ENCODE measurements around the gene PARP1.

Gene PARP1

DNA sequence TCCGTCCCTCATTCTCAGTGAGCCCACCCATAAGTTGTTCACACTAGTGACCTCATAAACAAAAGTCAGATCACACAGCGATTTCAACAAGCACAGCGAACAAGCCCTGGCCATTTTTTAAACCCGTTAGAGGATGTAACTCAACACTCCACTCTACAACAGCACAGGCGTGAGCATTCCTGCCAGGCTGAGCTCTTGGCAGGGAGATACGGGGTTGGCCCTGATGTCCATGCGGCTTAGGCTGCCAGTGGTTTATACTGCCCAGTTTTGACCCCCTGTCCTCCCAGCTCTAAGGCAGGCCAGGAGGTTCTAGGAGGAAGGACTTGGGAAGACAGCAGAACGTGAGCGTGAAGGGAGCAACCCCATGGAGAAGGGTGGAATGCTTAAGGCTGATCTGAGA lies 35.0 kb downstream of the PARP1 start:
- no peak for DNase-seq

DNA sequence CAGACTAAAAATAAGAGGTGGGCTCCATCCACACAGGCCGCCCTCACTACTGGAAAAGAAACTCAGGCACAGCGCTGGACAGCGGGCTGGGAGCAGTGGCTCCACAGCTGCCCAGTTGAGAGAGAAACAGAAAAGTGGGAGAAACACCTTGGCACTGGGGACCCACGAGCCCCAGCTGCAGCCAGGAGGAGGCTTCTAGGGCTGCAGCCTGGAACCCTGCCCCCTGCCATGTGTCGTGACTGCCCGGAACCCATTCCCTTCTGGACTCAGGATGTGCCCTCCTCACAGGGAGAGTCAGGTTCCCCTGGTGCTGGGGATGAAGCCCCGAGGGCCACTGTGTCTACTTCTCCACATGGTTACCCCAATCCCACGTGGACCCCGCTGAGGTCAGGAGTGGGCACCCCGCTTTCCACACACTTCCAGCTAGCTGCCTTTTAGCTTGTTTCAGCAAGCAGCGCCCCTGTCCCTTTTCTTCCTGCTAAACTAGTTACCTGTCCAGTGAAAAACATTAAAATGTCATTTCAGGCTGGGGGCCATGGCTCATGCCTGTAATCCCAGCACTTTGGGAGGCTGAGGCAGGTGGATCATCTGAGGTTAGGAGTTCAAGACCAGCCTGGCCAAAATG lies 35.9 kb downstream of the PARP1 start:
- no peak for DNase-seq

DNA sequence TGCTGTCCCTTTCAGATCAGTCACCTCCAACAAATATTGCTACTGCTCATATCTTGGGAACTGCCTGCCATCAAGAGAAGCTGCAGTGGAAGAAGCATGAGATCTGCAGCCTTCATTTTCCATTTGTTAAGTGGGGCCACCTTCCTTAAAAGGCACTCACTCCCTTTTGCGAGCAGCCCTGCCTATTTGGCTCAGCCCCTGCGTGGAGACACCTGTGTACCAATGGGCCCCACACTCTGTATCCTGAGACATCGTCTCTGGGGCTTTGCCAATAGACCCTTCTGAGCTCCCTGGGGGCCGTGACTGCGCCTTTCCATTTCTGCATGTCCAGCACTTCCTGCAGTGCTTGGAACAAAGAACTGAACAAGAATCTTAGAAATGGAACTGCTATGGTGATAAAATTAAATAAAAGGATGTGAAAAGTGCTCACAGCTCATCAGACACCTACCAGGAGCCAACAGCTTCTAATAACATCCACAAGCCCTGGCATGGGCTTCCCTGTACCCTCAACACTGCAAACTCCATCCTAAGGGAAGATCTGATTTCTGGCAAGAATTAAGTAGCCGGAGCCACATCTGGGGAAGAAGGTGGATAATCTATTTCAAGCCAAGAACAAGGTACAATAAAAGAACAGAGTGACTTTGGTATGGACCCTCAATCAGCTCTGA lies 36.7 kb downstream of the PARP1 start:
- DNase-seq, result no peak

DNA sequence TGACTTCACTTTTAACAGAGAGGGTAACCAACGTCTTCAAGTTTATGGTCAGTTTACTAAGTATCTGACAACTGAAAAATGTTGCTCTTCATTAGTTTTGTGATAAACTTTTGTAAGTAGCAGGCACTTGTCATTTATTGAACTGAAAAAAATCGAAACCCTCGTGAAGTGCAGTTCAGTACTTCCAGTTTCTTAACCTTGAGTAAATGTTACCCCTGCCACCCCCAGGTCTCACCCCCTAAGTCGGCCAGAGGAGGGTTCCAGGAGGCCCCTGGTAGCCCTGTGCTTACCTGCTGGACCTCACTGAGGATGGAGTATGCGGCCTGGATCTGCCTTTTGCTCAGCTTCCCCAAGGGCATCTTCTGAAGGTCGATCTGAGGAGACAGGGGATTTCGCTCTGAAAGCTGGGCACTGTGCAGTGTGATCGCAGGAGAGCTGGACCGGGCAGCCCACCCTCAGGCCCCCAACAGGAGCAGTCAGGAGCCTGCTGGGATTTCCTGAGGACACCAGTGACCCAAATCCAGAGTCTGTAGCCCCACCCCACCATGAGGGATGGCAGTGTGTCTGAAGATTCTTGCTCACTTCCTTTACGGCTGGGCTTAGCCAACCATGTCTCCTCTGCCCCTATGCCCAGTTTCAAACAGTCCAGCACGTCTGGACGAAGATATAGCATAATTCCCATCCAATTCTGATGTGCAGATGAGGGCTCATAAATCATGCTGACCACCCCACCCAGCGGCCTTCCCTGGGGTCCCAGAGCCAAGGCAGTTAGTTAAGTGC lies 37.6 kb downstream of the PARP1 start:
- DNase-seq, result no peak

DNA sequence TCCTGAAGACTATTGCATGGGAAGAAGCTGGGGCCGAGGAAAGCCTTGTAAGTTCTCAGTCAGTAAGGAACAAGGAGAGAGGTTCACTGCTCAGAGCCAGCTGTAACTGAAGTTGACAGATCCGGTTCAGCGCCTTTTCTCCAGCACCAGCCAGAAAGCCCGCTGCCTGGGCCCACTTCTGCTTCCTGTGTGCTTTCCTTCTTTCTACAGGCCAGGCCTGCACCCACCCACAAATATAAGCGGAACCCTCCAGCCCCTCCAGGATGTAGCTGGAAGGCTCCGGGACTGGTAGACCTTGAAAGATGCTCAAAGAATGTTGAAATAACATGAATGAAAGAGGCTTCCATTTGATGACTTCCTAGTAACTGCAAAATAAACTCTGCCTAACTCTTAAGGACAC lies 38.8 kb downstream of the PARP1 start:
- DNase-seq, result no peak

DNA sequence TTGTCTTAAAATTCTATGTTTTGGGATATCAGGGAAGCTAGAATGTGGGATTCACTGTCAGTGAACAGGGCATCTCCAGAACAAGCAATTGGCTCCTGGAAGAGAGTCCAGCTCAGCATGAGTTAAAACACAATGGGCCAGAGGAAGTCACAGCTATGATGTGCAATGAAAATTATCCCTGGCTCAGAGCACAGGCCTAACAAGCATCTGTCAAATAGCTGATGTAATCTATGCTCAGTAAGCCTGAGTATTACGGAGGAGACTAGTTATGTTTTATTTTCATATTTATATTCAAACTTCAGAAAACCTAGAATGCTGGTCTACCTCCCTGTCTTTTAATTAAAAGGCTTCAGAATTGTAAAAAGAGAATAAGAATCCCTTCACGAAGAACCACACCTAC lies 41.6 kb downstream of the PARP1 start:
- no peak for DNase-seq

DNA sequence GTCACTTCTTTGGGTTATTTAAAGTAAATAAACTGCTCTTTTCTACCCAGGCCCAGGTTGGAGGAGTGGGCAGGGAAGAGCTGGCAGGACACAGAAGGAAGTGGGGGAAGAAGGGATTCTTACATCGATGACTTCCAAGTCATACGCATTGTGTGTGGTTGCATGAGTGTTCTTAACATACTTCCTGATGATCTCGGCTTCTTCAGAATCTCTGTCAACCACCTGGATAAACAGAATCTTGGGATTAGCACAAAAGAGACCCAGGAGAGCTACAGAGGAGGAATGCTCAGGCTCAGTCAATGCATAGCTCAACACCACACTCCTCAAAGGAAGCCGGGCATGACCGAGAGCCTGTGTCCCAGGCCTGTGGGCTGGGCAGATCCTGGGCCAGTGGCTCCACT lies 42.1 kb downstream of the PARP1 start:
- no peak for DNase-seq

DNA sequence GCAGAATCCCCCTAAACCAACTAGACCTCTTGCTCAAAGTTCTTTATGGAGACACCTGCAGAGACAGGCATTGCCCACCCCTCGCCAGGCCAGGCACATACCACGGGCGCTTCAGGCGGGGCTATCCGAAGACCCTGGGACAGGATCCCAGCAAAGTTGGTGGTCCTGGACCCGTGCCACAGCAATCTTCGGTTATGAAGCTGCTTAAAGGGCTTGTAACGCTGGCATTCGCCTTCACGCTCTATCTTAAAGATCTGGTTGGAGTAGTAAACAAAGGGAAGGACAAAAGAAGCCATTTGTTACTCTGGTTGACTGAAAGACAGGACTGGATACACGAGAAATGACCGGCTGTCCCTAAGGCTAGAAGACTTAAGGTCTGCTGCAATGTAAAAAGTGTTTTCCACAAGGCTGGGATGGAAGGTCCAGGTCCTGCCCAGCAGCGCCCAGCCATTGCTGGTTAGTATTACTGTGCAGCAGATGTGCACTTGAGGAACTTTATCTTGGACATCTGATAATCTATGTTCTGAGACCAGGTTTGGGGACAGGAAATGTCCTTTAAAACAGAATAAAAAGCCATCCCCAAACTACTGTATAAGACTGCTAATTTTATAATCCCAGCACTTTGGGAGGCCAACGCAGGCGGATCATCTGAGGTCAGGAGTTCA lies 42.9 kb downstream of the PARP1 start:
- DNase-seq, result no peak

DNA sequence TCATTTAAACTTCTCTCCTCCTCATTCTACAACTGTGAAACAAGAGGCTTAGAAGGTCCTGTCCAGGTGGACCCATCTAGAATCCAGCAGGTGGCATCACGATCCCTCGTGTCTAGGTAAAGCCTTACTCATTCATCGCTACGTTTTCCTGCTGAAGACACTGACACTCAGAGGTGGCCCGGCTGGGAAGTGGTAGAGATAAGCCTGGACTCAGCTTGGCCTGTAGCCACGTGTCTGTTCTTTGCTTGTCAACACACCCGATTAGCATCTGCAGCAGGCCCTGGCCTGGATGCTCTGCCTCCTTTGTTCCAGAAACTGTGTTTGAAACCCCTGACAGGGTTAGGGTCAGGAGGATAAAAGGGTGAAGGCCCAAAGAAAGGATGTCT lies 43.4 kb downstream of the PARP1 start:
- no peak for DNase-seq

DNA sequence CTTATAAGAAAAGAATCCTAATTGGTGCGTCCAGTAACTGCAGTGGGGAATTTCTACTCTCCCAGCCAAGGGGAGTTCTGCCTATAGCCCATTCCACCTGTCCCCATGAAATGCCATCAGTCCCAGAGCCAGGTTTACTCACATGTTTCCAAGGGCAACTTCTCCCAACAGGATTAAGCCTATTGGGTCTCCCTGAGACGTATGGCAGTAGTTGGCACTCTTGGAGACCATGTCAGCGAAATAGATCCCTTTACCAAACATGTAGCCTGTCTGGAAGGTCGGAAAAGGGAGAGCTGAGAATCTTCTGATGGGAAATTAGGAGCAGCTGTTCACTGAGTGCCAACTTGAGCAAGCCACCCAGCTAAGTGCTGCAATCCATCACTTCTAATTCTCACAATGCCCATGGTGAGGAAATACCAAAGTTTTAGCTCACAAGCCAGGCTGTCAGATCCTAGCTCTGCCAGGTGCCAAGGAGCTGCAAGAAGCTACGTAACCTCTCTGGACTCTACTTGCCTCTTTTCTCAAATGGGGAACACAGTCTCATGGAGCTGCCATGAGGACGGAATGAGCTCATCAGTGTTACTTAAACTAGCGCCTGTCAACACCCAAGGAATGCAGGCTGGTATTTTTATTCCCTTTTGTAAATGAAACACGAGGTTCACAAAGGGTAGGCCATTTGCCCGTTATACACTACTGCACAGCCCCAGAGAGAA lies 43.9 kb downstream of the PARP1 start:
- DNase-seq, result peak; percentile 14

DNA sequence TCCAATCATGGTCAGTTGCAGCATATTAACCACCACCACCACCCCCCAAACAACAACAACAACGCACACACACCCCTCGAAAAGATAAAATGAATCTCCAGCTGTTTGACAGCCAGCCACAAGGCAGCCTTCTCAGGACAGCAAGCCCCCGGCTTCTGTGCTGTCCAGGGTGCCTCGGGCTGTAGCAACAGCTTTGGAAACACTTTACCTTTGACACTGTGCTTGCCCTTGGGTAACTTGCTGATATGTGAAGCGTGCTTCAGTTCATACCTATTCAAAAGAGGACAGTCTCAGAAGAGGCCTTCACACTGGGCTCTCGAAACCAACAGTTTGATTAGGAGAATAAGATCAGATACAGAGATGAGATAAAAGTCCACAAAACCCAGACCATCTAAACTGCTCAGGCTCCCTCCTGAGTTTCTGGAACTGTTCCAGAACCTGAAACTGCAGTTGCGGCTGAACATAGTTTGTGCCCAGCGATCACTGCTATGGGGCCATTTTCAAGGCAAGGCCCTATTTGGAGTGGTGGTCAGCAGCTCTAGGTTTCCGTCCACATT lies 44.9 kb downstream of the PARP1 start:
- no peak for DNase-seq

DNA sequence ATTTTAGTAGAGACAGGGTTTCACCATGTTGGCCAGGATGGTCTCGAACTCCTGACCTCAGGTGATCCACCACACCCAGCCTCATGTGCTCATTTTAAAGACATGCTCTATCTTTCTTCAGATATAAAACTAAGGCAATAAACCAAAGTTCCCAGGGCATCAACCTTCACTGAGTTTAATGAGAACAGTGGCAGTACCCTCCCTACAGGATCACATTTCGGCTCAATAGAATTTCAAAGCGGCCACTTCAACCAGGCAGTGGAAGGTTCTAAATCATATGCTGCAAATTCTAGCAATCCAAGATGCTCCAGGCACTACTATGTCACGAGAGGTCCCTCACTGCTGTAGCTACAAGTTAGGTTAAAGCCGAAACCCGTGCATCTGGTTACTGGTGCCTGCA lies 45.5 kb downstream of the PARP1 start:
- DNase-seq, result no peak

DNA sequence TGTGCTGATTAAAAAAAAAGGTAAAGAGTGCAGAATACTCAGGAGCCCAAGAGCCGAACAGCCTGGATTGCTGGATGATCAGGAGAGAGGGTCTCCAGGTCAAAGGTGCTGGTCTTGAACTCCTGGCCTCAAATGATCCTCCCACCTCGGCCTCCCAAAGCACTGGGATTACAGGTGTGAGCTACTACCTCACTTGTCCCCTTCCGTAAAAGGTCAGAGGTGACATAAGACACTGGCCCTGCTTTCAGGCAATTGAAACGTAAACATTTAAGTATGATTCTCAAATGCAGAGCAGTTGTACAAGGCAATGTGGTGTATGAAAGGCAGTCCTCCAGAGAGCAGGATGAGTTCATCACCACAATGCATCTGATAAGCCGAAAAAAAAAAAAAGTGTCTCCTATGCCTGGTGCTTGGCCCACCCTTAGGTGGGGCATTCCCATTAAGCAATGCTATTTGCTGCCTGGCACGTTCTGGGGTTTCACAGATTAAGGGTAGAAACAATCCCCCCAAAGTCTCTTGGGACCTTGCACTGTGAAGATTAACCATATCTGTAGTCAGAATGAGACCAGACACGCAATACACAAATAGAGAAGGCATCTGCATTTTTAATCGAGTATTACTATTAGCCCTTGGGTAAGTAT lies 47.7 kb downstream of the PARP1 start:
- DNase-seq, result no peak

DNA sequence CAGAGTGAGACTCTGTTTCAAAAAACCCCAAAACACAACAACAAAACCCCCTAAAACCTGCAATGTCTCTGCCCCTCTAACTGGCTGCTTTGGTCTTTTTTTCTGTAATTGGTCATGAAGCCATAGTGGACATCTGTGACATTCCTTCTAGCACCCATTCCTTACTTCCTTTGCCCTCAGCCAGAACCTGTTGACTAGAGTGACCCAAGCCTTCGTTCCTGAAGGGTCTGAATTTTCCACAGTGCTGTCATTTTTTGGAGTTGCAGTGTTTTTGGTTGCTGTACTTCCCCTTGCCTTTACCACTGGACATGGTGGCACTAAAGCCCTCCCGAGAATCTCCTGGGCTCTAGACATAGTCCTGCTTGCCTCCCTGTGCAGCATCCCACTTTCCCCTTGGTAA lies 50.5 kb downstream of the PARP1 start:
- no peak for DNase-seq

DNA sequence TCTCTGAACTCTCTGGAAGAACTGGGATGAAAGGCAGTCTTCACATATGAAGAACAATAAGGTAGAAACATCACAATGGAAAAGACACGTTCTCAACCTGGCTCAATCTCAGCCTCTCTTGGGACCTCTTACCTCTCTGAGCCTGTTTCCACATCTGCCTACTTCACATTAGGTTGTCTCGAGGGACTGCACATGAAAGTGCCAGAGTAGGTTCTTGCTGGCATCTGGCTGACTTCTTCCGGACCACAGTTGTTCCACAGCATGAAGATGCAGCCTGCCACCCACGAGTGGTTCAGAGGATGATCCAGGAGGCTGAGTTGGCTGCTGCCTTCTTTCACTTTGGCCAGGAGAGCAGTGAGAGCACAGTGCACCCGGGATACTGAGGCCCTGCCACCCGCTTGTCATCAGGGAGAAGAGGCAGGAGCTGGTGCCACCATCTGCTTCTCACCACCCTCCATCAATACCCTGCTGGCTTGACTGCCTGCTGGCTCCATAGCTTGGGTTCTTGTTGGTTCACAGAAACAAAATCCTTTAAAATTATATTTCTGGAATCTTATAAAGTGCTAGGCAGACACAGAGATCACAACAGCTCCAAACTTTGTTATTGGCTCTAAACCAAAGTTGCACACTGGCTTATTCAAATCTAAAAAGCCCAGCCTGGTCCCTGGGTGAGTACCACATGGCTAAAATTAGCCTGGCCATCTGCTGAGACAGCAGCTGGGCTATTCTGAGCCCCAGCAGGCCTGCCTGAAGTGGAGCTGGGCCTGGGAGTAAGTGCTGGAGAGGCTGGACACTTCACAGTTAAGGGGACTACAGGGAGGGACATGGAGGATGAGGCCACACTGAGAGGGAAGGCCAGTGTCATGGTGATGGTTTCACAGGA lies 52.0 kb downstream of the PARP1 start:
- DNase-seq, result no peak

DNA sequence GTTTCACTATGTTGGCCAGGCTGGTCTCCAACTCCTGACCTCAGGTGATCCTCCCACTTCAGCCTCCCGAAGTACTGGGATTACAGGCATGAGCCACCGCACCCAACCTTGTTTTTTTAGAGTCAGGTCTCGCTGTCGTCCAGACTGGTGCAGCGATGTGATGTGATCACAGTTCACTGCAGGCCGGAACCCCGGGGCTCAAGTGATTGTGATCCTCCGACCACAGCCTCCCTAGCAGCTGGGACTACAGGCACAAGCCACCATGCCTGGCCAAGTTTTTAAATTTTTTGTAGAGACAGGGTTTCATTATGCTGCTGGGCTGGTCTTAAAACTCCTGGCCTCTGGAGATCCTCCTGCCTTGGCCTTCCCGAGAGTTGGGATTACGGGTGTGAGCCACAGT lies 52.9 kb downstream of the PARP1 start:
- no peak for DNase-seq

DNA sequence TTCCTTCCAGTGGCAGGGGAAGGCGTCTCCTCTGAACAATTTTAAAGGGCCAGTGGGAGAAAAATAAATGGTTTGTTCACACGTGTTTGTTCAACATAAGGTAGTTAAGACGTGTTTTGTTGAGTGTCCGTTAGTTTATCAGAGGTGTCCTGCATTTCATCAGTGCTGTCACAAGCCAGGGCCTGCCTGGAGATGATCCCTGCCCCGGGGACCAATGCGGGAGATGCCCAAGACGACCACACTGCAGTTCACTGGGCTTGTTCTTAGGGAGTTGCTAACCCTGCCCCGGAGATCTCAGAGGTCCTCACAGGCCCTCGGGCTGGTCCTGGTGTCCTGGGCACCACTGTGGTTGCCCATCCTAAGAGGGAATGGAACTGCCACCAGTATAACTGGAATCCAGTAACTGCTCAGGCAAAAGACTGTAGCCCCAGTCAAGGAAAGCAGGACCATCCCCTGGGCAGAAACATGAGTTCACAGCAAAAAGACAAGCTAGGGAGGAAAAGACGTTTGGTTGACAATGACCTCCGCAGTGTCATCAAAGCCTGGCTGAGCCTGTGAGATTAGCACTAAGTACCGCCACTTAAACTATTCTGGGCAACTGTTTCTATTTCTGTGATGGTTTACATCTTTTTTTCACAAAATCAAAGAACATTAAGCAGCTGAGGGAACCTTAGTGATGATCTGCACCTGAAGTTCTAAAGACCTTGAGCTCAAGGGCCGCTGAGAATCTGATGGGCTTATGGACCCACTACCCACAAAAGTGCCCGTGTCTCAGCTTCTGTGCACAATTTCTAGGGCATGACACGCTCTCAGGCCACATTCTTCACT lies 54.0 kb downstream of the PARP1 start:
- DNase-seq, result no peak

DNA sequence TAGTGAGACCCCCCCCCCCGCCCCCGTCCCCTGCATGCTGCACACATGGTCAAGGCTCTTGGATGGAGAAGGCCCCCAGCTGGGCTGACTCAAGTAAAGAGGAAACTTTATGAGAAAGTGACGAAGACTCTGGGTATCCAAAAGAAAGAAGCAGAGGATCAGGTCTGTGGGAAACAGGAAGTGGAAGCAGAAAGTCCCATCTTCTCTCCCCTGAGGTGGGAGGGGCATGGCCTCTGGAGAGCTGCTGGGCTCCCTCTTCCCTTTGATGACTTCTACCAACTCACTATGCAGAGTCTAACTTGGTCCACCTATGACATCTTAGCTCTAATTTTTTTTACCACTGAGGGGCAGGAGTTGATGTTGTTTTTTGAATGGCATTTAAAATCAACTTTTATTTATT lies 56.2 kb downstream of the PARP1 start:
- peak; percentile 72 for DNase-seq

DNA sequence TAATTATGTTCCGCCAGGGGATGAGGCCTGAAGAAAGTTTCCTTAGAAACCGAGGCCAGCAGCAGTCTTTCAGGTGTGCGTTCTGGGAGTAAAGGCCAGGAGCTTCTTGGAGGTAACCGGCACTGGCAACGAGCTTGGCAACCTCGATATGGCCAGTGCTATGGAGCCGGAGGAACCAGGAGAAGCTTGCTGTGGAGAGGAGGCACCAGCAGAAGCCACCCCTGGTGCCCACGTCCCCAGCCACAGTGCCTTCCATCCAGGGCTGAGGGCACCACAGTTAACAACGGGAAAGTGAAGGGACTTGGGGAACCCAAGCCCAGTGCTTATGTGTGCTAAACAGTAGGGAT lies 57.4 kb downstream of the PARP1 start:
- DNase-seq, result no peak

DNA sequence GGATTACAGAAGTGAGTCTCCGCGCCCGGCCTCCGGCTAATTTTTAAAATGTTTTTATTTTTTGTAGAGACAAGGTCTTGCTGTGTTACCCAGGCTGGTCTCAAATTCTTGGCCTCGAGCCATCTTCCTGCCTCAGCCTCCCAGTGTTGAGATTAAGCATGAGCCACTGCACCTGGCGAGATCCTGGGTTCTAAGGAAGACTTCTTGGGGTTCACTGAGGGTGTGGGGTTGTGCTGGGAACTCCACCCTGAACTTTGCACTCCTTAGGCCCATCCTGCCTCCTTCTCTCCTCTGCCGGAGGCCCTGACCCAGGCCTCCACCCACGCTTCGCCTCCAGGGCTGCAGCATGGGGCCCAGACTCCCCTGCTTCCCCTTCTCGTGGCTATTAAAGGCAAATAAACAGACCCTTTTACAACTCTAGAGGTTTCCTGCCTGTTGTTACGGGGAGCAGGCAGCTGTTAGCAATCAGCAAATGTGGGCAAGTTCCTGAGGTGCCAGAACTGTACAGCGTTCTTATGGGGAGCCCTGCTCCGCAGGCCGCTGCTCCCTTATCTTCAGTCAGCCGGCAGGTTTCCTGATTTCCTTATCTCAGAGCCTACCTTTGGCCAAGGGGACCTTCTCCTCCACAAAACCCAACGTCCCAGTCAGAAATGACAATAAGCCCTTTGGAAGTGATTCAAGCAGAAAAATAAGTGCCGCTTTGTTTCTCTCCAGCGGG lies 57.9 kb downstream of the PARP1 start:
- DNase-seq, result peak; percentile 39
